HG03064 (cell line): Measurements from ENCODE around the gene ZNF227.
"Not testable (repeated sequence)": the region's sequence is repeated elsewhere in the genome, so short reads cannot be mapped to it uniquely, and the experiment has no call there.

Experiments used
- ATAC-seq: cut with Tn5 transposase; IDR thresholded peaks from one replicate; pipeline ENCODE4 v1.9.1; 2021; ENCODE audit warnings: low read depth; ENCODE audit not compliant: unreplicated experiment

Gene ZNF227

GRCh38 chr19:44232867-44233266 lies 20.5 kb downstream of the ZNF227 start:
- no peak for ATAC-seq

GRCh38 chr19:44236384-44236783 lies 24.1 kb downstream of the ZNF227 start:
- no peak for ATAC-seq

- not testable (repeated sequence) for ATAC-seq
Measured at GRCh38 chr19:44252332-44252731, 40.0 kb downstream of the ZNF227 start.

- ATAC-seq, result not testable (repeated sequence)
Measured at GRCh38 chr19:44253392-44253791, 41.1 kb downstream of the ZNF227 start.

DNA sequence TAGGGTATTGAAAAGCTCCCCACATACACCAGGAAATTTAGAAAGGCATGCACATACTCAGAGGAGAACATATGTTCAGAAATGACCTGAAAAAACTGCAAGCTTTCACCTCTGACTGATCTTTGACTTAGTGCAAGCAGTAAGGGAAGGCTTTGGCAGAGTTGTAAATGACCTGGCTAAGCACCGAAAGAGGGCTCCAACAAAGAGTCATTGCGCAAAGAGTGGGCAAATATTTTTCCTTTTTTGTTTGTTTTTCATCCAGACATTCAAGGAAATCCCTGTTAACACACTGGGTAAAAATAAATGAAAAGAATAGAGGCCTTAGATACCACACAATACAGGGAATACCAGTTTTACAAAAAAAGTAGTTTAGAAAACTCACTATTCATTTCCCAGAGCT lies 42.2 kb downstream of the ZNF227 start:
- ATAC-seq, result no peak

DNA sequence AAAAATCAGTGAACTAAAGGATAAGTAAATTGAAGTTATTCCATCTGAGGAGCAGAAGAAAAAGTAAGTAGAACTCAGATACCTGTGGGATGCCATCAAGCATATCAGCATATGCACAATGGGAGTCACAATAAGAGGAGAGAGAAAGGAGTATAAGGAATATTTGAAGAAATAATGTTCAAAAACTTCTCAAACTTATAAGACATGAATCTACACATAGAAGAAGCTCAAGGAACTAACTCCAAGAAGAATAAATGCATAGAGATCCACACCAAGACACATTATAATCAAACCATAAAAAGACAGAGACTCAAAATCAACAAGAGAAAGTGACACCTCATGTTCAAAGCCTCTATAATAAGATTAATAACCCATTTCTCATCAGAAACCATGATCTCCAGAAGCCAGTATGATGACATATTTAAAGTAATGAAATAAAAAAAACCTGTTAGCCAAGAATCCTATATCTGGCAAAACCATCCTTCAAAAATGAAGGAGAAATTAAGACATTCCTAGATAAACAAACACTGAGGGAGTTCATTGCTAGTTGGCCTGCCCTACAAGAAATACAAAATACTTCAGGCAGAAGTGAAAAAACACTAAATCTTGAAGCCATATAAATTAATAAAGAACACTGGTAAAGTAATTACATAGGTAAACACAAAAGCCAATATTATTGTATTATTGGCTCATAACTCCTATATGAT lies 43.5 kb downstream of the ZNF227 start:
- ATAC-seq, result no peak

DNA sequence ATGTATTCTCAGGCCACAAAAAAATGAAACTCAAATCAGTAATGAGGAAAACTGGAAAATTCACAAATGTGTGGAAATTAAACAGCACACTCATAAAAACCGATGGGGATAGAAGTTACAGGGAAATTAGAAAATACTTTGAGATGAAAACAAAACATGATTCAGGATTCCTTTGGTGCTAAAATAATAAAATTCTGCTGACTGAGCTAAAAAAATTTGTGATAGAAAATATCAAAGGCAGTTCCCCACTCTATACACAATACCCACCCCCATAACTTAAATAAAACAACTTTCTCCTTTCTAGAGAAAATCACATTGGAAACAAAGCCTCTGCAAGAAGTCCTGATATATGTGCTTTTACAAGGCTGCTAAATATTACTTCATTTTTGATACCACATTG lies 45.8 kb downstream of the ZNF227 start:
- no peak for ATAC-seq

DNA sequence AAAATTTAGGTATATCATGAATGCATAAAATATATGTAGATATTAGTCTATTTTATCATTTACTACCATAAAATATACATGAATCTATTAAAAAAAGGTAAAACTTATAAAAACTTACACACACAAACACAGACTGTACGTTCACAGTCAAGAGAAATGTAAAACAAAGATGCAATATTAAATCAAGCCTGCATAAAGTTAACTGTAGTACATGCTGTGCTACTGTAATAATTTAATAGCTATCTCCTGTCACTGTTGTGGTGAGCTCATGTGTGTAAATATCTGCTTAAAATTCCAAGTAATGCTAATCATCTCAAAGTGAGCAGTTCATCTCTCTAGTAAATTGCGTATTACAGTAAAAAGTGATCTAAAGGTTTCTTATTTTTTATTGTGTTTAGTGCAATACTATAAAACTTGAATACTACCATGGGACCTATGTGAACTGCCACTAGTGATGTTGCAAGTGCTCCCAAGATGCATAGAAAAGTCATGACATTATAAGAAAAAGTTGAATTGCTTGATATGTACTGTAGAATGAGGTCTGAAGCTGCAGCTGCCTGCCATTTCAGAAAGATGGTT lies 46.6 kb downstream of the ZNF227 start:
- ATAC-seq, result no peak

- no peak for ATAC-seq
Measured at GRCh38 chr19:44260343-44260681, 48.0 kb downstream of the ZNF227 start.

- ATAC-seq, result no peak
Measured at GRCh38 chr19:44260695-44261446, 48.5 kb downstream of the ZNF227 start.

- no peak for ATAC-seq
Measured at GRCh38 chr19:44277331-44277730, 65.0 kb downstream of the ZNF227 start.

DNA sequence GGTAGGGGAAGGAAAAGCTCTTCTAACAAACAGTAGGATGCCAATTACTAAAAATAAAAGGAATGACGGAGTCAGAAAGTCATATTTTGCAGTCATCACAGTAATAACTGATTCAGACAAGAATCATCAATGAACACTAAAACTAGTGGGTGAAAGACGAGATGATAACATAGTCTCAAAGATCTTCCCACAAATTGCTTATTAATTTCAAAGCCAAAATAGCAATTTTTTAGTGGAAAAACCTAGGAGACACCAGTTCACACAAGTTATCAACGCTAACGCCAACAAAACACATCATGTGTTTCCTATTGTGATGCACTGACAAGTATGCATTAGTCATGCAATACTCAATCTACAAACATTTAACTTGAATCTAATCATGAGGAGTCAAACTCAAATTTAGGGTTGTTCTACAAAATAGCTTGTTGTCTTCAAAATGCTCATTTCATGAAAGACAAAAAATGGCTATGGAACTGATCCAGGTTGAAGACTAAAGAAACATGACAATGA lies 65.9 kb downstream of the ZNF227 start:
- ATAC-seq, result no peak

DNA sequence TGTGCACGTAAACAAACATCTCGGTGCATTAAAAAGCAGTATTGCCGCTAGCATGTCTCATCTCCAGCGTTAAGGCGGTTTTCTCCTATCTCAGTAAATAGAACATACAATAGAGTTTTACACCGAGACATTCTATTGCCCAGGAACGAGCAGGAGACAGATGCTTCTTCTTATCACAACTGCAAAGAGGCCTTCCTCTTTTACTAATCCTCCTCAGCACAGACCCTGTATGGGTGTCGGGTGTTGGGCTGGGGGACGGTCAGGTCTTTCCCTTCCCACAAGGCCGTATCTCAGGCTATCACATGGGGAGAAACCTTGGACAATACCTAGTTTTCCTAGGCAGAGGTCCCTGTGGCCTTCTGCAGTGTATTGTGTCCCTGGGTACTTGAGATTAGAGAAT lies 68.6 kb downstream of the ZNF227 start:
- ATAC-seq, result no peak

- ATAC-seq, result no peak
Measured at GRCh38 chr19:44282846-44283245, 70.5 kb downstream of the ZNF227 start.

DNA sequence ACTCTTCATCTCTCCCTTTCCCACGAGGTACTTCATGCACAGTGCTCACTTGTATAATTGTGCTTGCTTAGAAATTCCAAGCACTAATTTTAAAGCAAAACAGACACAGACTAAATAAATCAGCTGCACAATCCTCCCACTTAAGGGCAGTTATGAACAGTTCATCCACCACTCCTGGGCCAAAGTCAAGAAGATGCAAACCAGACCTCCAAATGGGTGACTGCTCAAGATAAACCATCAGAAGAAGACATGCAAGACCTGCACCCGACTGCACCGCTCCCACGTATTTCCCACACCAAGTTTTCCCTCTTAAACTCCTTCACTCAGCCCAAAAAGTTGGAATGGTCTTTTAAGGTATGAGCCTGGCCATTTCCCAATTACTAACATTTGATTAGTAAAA lies 72.6 kb downstream of the ZNF227 start:
- ATAC-seq, result no peak
